GM19238 (cell line): ENCODE data around the gene RPA4.
"Not testable (repeated sequence)": the region's sequence is repeated elsewhere in the genome, so short reads cannot be mapped to it uniquely, and the experiment has no call there.

ENCODE experiments used
- DNase-seq: peaks from one replicate; pipeline ENCODE4 v3.0.0; 2011; ENCODE audit warnings: low spot score; ENCODE audit not compliant: insufficient read length

The RPA4 gene, protein sequence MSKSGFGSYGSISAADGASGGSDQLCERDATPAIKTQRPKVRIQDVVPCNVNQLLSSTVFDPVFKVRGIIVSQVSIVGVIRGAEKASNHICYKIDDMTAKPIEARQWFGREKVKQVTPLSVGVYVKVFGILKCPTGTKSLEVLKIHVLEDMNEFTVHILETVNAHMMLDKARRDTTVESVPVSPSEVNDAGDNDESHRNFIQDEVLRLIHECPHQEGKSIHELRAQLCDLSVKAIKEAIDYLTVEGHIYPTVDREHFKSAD

DNA sequence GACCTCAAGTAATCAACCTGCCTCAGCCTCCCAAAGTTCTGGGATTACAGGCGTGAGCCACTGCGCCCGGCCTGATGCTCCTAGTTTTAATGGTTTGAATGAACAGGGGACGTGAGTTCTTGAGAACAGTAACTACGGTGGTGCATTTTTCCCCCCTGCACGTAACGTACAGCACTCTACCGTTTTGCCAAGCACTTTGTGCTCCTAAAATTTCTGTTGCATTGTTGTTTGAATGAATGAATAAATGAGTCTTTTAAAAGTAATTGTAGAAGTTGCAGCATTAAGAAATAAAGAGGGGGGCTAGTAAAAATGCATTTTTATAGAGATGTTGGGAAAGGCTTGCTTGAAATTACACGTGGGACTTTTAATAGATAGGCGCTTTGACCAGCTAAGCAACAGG lies at the start of gene RPA4:
Gene RPA4, plus strand, starts transcription at position 301 of the 400 bp plus-strand sequence. CDS start 403 bp downstream, outside the sequence.
- no peak for DNase-seq

DNA sequence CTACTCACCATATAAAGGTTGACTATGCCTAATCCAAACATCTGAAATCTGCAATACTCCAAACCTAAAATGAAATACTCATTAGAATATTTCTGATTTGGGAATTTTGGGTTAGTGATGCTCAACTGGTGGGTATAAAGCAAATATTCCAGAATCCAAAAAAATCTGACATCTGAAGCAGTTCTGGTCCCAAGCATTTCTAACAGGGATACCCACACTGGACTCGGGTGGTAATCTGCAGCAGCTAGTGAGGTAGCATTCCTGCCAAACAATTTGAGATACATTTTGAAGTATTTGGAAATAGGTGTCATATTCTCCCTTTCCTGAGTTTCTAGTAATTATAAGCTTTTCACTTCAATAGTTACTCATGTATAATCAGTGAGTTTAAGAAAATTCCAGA lies 49.6 kb upstream of the RPA4 start:
- DNase-seq: no peak

DNA sequence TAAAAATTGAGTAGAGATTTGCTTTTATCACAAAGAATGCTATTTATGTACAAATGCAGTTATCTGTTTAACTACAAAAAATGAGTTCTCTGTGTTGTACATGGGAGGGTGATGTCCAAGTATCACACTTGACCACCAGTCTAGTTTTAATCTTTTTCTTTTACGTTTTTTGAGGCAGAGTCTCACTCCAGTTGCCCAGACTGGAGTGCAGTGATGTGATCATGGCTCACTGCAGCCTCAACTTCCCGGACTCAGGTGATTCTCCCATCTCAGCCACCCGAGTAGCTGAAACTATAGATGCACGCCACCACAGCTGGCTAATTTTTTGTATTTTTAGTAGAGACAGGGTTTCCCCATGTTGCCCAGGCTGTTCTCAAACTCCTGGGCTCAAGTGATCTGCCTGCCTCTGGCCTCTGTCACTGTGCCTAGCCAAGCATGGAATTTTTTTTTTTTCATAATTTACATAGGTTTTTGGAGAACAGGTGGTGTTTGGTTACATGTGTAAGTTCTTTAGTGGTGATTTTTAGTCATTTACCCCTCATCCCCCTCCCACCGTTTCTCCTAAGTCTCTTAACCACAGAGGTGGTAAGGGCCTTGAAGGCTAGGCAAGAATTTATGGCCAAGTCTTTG lies 47.9 kb upstream of the RPA4 start:
- DNase-seq: no peak

DNA sequence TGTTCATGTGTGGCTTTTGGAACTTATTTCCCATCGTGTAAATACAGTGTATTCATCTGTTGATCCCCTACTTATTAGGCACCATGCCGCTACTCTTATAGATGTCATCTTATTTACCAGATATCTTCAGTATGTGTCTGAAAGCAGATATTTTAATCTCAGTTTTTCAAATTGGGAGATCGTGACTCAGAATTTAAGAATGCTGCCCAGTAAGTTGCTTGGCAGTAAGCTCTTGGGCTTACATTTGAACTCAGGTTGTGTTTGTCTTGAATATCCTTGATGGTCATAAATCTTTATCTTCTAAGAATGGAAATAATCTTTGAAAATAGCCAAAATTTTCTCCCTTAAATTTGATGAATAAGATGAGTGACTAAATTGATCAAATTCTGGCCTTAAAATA lies 45.9 kb upstream of the RPA4 start:
- DNase-seq: no peak

DNA sequence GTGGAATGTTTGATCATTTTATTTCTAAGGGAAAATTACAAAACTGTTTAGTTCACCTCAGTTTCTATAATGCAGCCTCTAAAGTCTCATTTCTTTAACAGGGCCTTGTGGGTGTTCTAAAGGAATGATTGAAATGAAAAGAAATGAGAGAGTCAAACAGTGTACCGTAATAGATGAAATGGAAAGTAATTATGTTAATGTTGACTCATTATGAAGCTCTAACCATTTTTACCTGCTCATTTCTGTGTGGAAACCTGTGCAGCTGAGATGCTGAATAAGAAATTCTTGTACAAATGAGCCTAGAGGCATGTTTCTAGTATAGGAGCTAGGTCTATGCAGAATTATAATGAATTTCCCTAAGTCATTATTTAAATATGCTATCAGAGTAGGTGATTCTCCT lies 45.2 kb upstream of the RPA4 start:
- DNase-seq: no peak

DNA sequence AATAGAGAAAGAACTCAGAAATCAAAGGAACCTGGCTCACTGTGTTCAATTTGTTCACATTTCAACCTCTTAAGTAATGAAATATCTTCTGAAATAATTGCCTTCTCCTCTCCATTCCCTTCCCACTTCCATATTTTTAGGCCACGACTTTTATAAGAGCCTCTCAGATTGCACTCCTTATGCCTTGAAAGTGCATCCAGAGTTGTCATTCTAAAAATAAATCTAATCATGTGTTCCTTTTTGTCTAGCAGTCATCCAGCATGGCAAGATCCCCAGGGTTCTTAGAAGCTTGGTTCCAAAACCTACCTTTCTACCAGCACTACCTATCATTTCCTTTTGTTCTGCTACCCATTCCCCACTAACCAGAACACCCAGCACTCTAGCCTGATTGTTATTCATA lies 42.4 kb upstream of the RPA4 start:
- no peak for DNase-seq

DNA sequence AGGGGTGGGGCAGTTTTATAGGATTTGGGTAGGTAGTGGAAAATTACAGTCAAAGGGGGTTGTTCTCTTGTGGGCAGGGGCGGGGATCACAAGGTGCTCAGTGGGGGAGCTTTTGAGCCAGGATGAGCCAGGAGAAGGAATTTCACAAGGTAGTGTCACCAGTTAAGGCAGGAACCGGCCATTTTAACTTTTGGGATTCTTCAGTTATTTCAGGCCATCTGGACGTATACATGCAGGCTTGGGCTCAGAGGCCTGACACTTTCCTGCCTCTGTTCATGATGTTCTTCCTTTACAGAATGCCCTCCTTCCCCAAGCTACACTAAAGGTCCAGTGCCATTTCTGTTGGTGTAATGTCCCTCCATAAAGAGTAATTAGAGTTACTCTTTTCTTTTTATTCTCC lies 41.8 kb upstream of the RPA4 start:
- not testable (repeated sequence) for DNase-seq

DNA sequence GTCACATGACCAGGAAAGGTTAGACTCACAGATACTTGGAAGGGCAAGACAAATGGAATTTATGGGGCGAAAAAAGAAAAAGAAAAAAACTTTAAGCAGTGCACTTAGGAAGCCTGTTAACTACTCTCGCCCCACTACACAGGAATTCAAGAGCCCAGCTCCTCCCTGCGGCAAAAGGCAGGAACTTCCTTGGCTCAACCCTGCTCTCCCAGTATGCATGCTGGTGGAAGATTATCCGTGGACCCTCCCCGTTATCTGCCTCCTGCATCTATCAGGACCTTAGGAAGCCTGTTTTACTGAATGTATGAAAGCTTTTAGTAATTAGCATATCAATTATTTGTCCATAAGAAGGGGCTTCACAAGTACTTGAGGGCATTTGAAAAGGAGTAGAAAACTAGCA lies 40.1 kb upstream of the RPA4 start:
- no peak for DNase-seq

DNA sequence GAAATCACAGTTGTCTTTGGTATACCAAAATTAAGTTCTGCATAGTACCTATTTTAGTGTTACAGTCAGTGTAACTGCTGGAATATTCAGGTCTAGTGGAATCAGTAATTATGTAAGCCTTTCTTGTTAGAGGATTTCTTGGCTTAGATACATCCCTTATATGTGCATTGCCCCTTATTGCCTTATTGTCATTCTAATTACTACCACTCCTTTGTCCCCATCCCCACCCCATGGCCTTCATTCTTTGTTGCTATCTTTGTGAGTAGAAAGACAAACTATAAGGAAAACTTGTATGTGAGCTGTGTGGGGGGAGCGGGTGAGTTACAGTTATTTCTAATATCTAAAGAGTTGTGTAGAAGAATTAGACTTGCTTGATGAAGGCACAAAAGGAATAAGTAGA lies 36.9 kb upstream of the RPA4 start:
- no peak for DNase-seq

DNA sequence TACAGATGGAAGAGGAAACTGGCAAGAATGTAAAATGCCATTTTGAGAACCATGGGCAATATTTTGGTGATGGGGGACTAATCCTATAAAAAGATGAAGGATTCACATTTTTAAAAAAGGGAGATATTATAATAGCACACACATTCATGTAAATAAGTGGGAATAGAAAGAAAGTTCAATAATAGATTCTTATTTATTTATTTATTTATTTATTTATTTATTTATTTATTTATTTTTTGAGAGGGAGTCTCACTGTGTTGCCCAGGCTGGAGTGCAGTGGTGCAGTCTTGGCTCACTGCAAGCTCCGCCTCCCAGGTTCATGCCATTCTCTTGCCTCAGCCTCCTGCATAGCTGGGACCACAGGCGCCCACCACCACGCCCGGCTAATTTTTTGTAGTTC lies 24.3 kb upstream of the RPA4 start:
- not testable (repeated sequence) for DNase-seq

DNA sequence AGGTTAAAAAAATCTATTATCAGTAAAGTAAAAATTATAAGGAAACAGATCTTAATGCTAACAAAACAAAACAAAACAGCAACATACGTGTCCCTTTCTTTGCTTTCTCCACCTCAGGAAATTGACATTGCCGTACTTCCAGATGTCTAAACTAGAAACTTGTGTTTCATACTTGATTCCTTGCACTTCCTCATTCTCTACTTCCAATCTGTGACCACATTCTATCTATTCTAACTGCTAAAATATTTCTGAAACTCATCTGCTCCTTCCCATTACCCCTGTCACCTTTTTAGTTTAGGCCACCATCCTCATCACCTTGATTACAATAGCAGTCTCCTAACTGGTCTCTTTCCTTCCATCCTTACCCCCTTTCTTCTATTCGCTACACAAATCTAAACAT lies 22.5 kb upstream of the RPA4 start:
- no peak for DNase-seq

DNA sequence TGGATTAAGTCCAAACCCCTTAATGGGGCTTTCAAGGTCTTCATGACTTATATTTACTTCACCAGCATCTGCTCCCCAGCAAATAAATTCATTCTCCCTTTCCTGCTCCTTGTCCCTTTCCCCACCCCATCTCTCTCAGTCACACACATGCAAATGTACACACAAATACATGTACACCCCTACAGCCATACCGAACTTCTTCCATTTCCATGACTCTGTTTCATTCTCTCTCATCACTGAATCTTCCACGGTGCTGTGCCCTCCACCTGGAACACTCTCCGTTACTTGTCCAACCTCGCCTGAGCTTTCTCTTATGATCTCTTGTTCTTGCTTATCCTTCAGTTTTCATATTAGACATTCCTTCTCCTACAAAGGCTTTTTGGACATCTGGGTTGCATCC lies 22.0 kb upstream of the RPA4 start:
- no peak for DNase-seq

DNA sequence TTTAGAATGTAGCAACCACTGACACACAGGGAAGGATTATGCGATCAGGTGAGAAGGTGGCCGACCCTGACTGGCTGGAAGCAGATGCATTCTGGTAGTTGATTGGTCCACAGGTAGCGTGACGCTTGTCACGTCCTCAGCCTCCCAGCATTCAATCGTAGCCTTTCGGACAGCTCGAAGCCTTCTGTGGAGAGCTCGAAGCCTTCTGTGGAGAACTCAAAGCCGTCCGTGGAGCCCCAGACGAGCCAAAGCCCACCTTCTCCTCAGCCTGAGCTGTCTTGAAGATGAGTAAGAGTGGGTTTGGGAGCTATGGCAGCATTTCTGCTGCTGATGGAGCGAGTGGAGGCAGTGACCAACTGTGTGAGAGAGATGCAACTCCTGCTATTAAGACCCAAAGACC lies 319 bp downstream of the RPA4 start:
- no peak for DNase-seq

DNA sequence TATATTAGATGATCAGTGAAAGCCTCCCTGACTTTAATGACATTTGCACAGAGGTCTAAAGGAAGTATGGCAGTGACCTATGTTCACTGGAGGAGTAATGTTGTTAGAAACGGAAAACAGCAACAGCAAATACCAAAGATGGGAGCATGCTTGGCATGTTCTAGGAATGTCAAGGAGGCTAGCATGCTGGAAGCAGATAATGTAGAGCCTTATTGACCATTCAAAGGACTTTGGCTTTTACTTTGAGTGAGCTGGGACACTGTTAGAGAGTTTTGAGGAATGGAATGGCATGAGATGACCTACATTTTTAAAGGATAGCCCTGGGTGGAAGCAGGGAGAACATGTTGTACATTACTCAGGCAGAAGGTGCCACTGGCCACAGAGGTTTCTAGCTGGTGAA lies 6.0 kb downstream of the RPA4 start:
- no peak for DNase-seq

DNA sequence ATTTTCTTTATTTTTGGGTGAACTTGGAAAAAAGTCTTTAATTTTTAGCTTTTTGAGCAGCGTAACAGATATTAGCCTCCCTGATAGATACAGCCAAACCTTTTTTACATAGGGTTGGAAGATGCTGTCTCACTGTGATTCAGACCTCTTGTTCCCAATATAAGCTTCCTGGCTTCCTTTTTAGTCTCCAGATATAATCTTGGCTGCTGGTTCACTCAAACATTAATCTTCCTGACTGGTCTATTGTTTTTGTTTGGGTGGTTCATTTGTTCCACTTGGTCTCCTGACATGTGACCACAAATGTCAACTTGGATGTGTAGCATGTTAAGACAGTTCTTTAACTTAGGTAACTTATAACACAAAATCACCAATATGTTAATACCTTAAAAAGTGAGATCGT lies 23.0 kb downstream of the RPA4 start:
- DNase-seq: no peak

DNA sequence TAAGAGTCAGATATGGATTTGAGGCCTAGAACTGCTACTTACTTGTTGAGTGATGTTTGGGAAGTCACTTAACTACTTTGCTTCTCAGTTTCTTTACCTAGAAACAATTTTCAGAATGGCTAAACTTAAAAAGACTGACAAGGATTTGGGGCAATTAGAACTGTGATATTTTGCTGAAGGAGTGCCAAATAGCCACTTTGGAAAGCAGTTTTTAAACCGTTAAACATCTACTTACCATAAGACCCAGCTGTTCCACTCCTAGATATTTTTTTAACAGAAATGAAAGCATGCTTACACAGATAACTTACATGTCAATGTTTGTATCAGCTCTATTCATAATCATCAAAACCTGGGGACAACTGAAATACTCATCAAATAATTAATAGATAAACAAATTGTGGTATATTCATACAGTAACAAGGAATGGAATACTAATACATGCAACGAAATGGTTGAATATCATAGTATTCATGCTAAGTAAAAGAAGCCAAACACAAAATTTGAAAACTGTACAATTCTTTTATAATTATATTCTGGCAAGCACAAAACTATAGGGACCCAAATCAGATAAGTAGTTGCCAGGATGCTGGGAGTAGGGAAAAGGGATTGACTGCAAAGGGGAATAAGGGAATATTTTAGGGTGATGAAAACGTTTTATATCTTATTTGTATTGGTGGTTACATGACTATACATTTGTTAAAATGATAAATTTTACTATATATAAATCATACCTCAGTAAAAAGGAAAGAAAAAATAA lies 24.0 kb downstream of the RPA4 start:
- DNase-seq: no peak

DNA sequence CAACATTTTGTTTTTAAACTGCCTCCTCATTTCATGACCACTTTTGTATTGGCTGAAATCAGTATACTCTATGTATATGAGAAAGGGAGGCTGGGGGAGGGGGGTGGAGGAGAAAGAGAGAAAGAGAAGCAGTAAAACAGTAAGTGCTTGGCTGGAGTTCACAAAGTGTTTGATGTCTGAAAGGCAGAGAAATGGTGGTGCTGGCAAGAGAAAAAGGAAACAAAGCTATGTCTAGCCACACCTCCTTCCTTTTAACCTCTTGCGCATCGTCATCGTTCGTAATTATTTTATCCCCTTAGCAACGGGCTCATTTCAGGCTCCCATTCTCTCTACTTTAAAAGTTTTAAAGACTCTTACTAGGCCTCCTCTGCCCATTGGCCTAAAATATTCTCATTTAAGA lies 25.6 kb downstream of the RPA4 start:
- no peak for DNase-seq

DNA sequence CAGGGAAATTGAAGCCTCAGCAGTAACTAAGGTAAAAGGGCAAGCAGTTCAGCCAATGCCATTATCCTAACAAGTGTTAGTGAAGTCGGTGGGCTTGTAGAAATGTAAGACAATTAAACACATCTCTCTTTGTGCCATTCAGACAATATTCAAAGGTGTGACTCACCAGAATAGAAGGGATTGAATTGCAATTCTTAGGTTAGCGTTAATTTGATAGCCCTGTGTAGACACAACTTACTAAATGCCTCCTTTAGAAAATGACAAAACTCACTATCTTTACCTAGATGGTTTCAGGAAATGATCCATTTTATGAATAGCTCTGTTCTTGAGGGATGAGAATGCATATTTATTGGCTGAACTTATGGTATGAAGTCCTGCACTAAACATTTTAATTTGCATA lies 35.2 kb downstream of the RPA4 start:
- no peak for DNase-seq

DNA sequence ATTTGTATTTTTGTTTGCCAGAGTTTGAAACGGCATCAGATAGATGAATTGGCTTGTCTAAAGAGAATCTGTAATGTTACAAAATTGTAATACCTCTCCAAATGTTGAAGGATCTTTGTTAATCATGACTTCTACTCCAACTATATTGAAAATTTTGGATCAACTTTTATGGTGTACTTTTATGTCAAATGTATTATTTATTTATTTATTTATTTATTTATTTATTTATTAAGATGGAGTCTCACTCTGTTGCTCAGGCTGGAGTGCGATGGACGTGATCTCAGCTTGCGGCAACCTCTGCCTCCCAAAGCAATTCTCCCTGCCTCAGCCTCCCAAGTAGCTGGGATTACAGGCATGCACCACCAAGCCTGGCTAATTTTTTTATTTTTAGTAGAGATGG lies 36.0 kb downstream of the RPA4 start:
- DNase-seq: no peak

DNA sequence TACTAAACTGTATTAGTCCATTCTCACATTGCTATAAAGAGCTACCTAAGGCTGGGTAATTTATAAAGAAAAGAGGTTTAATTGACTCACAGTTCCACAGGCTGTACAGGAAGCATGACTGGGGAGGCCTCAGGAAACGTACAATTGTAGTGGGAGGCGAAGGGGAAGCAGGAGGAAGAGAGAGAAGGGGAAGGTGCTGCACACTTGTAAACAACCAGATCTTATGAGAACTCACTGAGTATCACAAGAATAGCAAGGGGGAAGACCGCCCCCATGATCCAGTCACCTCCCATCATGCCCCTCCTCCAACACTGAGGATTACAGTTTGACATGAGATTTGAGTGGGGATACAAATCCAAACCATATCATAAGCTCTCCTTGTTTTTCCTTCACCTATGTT lies 40.9 kb downstream of the RPA4 start:
- DNase-seq: no peak

DNA sequence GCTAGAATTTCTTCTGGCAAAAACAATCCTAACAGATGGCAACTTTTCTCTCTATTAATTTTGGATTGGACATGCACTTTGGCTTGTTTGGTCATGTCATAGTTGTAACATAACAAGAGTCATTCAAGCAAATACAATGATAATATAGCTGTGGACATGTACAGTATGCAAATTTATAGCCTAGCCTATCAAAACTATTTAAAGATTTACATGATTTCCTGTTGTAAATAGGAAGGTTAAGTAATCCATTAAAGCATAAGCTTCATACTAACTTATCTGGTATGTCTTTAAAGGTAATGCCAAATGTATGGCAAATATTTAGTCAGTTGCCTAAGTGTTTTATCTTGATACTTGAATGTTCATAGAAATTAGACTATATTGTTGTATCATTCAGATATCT lies 45.3 kb downstream of the RPA4 start:
- no peak for DNase-seq
